HG03439 (cell line): ENCODE data around the gene LCAT.
"Not testable (repeated sequence)": the region's sequence is repeated elsewhere in the genome, so short reads cannot be mapped to it uniquely, and the experiment has no call there.

Source experiments
- ATAC-seq: cut with Tn5 transposase; IDR thresholded peaks from one replicate; pipeline ENCODE4 v1.9.1; 2021; ENCODE audit warnings: mild to moderate bottlenecking, moderate library complexity; ENCODE audit not compliant: unreplicated experiment

Gene LCAT

GRCh38 chr16:67915831-67916723 lies 27.8 kb downstream of the LCAT start:
- no peak for ATAC-seq

GRCh38 chr16:67915496-67915769 lies 28.5 kb downstream of the LCAT start:
- not testable (repeated sequence) for ATAC-seq

GRCh38 chr16:67914758-67915495 lies 29.0 kb downstream of the LCAT start:
- ATAC-seq = no peak

GRCh38 chr16:67910158-67910557 lies 33.8 kb downstream of the LCAT start:
- ATAC-seq = no peak

GRCh38 chr16:67909056-67909742 lies 34.7 kb downstream of the LCAT start:
- no peak for ATAC-seq

- ATAC-seq = no peak
Observed at GRCh38 chr16:67907397-67908180, 36.3 kb downstream of the LCAT start.

GRCh38 chr16:67902831-67903230 lies 41.1 kb downstream of the LCAT start:
- no peak for ATAC-seq

GRCh38 chr16:67901734-67902133 lies 42.2 kb downstream of the LCAT start:
- no peak for ATAC-seq

- no peak for ATAC-seq
Observed at GRCh38 chr16:67897231-67897630, 46.7 kb downstream of the LCAT start.

GRCh38 chr16:67893743-67894399 lies 50.0 kb downstream of the LCAT start:
- peak; percentile 12 for ATAC-seq

GRCh38 chr16:67892899-67893742 lies 50.8 kb downstream of the LCAT start, which contains the start of gene PSKH1:
TSS of gene PSKH1 (plus strand) at chr16:67893254. CDS start at chr16:67908750, 15,496 bp downstream.
- ATAC-seq = peak; percentile 83

GRCh38 chr16:67892375-67892774 lies 51.5 kb downstream of the LCAT start:
- ATAC-seq = no peak
